Fibroblast of skin of back (primary cell): ENCODE measurements around the gene GRHL1.
"Not testable (repeated sequence)": the region's sequence is repeated elsewhere in the genome, so short reads cannot be mapped to it uniquely, and the experiment has no call there.

ENCODE experiments used
- DNase-seq: peaks from one replicate; pipeline ENCODE4 v3.0.0-alpha.2; 2013

Gene GRHL1

DNA sequence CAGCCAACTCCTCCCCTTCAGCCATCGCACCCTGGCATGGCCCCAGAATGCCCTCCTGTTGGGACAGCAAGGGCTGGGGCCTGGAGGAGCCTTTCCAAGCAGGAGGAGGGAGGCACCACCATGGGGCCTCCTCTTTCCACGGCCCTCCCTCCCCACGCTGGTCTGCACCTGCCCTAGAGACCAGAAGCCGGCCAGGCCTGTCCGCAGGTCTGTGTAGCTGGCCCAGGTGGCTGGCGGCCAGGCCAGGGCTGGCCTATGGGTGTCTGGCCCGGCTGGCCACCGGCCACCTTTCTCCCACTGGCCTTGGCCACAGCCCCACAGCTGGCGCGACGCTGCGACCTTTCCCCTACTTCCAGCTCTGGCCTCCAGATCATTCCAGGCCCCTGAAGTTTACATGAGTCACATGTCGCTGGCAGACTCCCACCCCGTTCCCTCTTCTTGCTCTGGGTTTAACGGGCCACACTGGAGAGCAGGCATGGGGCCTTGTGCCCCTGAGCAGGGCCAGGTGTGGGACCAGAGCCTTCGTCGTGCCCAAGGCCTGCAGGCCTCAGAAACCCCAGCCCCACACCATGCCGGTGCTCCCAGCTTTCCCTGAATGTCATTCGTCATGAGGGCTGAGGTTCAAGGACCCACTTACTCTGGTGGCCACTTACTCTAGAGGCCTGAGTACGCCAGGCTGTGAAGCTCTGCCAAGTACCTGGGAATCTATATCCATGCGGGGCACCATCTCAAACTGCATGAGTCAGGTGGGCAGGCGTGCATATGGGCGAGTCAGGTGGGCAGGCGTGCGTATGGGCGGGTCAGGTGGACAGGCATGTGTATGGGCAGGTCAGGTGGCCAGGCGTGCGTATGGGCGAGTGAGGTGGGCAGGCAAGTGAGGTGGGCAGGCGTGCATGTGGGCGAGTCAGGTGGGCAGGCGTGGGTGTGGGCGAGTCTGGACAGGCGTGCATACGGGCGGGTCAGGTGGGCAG, 58.6 kb downstream of the GRHL1 start:
- DNase-seq = no peak

DNA sequence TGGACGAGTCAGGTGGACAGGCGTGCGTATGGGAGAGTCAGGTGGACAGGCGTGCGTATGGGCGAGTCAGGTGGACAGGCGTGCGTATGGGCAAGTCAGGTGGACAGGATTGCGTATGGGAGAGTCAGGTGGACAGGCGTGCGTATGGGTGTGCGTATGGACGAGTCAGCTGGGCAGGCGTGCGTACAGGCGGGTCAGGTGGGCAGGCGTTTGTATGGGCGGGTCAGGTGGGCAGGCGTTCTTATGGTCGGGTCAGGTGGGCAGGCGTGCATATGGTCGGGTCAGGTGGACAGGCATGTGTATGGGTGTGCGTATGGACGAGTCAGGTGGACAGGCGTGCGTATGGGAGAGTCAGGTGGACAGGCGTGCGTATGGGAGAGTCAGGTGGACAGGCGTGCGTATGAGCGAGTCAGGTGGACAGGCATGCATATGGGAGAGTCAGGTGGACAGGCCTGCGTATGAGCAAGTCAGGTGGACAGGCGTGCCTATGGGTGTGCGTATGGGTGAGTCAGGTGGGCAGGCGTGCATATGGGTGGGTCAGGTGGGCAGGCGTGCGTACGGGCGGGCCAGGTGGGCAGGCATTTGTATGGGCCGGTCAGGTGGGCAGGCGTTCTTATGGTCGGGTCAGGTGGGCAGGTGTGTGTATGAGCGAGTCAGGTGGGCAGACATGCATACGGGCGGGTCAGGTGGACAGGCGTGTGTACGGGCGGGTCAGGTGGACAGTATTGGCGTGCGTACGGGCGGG, 59.5 kb downstream of the GRHL1 start:
- not testable (repeated sequence) for DNase-seq

DNA sequence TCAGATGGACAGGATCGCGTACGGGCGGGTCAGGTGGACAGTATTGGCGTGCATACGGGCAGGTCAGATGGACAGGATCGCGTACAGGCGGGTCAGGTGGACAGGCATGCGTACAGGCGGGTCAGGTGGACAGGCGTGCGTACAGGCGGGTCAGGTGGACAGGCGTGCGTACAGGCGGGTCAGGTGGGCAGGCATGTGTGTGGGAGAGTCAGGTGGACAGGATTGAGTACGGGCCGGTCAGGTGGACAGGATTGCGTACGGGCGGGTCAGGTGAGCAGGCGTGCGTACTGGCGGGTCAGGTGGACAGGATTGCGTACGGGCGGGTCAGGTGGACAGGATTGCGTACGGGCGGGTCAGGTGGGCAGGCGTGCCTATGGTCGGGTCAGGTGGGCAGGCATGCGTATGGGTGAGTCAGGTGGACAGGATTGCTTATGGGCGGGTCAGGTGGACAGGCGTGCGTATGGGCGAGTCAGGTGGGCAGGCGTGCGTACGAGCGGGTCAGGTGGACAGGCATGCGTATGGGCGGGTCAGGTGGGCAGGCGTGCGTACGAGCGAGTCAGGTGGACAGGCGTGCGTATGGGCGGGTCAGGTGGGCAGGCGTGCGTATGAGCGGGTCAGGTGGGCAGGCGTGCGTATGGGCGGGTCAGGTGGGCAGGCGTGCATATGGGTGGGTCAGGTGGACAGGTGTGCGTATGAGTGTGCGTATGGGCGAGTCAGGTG, 60.3 kb downstream of the GRHL1 start:
- DNase-seq = not testable (repeated sequence)

DNA sequence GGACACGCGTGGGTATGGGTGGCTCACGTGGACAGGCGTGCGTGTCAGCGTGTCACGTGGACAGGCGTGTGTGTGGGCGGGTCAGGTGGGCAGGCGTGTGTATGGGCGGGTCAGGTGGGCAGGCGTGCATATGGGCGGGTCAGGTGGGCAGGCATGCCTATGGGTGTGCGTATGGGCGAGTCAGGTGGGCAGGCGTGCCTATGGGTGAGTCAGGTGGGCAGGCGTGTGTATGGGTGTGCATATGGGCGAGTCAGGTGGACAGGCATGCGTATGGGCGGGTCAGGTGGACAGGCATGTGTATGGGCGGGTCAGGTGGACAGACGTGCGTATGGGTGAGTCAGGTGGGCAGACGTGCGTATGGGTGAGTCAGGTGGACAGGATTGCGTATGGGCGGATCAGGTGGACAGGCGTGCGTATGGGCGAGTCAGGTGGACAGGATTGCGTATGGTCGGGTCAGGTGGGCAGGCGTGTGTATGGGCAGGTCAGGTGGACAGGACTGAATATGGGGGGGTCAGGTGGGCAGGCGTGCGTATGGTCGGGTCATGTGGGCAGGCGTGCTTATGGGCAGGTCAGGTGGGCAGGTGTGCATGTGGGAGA, 61.0 kb downstream of the GRHL1 start:
- not testable (repeated sequence) for DNase-seq

DNA sequence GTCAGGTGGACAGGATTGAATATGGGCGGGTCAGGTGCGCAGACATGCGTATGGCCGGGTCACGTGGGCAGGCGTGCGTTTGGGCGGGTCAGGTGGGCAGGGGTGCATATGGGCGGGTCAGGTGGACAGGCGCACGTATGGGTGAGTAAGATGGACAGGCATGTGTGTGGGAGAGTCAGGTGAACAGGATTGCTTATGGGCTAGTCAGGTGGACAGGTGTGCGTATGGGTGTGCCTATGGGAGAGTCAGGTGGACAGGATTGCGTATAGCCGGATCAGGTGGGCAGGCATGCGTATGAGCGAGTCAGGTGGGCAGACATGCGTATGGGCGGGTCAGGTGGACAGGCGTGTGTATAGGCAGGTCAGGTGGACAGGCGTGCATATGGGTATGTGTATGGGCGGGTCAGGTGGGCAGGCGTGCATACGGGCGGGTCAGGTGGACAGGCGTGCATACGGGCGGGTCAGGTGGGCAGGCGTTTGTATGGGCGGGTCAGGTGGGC, 61.5 kb downstream of the GRHL1 start:
- no peak for DNase-seq

DNA sequence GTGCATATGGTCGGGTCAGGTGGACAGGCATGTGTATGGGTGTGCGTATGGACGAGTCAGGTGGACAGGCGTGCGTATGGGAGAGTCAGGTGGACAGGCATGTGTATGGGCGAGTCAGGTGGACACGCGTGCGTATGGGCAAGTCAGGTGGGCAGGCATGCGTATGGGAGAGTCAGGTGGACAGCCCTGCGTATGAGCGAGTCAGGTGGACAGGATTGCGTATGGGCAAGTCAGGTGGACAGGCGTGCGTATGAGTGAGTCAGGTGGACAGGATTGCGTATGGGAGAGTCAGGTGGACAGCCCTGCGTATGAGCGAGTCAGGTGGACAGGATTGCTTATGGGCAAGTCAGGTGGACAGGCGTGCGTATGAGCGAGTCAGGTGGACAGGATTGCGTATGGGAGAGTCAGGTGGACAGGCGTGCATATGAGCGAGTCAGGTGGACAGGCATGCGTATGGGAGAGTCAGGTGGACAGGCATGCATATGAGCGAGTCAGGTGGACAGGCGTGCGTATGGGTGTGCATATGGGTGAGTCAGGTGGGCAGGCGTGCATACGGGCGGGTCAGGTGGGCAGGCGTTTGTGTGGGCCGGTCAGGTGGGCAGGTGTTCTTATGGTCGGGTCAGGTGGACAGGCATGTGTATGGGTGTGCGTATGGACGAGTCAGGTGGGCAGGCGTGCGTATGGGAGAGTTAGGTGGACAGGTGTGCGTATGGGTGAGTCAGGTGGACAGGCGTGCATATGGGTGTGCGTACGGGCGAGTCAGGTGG, 62.3 kb downstream of the GRHL1 start:
- not testable (repeated sequence) for DNase-seq

DNA sequence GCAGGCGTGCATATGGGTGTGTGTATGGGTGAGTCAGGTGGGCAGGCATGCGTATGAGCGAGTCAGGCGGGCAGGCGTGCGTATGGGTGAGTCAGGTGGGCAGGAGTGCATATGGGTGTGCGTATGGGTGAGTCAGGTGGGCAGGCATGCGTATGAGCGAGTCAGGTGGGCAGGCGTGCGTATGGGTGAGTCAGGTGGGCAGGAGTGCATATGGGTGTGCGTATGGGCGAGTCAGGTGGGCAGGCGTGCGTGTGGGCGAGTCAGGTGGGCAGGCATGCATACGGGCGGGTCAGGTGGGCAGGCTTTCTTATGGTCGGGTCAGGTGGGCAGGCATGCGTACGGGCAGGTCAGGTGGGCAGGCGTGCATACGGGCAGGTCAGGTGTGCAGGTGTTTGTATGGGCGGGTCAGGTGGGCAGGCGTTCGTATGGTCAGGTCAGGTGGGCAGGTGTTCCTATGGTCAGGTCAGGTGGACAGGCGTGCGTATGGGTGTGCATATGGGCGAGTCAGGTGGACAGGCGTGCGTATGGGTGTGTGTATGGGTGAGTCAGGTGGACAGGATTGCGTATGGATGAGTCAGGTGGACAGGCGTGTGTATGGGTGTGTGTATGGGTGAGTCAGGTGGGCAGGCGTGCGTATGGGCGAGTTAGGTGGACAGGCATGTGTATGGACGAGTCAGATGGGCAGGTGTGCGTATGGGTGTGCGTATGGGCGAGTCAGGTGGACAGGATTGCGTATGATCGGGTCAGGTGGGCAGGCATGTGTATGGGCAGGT, 63.1 kb downstream of the GRHL1 start:
- no peak for DNase-seq

DNA sequence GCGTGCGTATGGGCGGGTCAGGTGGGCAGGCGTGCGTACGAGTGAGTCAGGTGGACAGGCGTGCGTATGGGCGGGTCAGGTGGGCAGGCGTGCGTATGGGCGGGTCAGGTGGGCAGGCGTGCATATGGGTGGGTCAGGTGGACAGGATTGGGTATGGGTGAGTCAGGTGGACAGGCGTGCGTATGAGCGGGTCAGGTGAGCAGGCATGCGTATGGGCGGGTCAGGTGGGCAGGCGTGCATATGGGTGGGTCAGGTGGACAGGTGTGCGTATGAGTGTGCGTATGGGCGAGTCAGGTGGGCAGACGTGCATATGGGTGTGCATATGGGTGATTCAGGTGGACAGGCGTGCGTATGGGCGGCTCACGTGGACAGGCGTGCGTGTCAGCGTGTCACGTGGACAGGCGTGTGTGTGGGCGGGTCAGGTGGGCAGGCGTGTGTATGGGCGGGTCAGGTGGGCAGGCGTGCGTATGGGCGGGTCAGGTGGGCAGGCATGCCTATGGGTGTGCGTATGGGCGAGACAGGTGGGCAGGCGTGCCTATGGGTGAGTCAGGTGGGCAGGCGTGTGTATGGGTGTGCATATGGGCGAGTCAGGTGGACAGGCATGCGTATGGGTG, 64.0 kb downstream of the GRHL1 start:
- DNase-seq = not testable (repeated sequence)

DNA sequence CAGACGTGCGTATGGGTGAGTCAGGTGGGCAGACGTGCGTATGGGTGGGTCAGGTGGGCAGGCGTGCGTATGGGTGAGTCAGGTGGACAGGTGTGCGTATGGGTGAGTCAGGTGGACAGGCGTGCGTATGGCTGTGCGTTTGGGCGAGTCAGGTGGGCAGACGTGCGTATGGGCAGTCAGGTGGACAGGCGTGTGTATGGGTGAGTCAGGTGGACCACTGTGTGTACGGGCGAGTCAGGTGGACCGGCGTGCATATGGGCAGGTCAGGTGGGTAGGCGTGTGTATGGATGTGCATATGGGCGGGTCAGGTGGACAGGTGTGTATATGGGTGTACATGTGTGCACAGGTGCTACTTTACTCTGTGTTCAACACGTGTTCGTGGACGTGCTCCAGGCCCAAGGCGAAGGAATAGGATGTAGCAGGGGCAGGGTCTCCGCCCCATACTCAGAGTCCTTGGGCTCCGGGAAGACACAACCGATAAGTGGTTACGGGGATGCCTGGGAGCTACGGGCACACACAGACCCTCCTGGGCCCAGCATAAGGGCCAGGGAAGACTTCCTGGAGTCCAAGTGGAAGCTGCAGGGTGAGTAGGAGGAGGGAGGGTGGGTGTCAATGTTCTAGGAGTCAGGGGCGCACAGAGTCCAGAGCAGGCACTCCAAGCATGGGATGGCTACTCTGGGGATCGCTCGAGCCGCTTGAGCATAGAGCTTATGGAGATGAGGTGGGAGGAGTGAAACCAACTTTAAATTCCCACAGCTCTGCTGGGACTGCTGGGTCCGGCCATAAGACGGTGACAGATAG, 64.7 kb downstream of the GRHL1 start:
- DNase-seq = no peak

DNA sequence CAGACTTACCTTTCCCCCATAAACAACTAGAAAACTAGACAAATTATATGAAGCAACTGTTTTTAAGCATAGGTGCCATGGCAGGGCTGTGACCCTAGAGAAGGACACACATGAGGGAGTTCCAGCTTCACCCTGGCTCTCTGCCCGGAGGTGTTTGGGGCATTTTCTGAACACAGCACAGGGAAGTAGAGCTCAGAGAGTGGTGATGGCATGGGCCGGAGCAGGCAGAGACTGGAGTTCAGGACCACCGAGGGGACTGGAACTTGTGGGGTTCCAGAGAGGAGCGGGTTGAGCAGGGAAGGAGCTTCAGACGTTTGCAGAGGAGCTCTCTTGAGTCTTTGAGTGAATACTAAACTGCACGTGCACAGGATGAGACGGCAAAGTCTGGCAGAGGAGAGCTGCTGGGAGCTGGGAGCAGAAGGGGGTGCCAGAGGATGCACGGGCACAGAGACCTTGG, 65.3 kb downstream of the GRHL1 start:
- DNase-seq = no peak

DNA sequence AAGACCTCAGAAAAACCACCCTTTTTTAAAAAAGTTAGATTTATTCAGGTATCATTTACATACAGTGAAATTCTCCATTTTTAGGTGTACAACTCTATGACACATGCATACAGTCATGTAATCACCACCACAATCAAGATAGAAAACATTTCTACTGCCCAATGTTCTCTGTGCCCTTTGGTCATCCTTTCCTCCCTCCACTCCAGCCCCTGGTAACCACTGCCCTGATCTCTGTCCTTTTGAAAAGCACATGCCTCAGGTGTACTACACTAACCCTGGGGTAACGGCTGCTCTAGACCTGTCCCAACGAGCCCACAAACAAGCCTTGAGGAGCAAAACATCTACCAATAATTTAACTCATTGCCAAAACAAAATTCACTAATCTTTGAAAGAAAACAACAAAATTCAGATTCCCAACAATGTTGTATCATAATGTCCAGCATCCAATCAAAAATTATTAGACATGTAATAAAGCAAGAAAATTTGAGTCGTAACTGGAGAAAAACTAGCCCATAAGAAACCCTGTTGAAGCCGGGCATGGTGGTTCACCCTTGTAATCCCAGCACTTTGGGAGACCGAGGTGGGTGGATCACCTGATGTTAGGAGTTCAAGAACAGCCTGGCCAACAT, 65.9 kb downstream of the GRHL1 start:
- DNase-seq = no peak

DNA sequence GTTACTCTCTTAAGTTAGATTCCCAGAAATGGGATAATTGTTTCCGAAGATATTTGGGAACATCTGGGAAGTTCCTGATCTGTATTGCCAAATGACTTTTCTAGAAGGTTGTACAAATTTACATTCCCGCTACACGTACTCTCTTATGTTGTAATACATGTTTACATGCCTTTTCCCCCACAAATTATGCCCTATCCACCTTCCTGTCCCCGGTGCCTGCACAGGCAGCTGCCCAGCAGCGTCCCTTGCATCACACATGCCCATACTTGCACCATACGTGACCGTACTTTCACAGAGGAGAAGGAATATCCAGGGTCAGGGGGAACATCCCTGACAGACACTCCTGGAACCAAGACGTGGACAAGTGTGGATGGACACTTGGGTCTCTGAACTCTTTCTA, 67.7 kb downstream of the GRHL1 start:
- DNase-seq = no peak

DNA sequence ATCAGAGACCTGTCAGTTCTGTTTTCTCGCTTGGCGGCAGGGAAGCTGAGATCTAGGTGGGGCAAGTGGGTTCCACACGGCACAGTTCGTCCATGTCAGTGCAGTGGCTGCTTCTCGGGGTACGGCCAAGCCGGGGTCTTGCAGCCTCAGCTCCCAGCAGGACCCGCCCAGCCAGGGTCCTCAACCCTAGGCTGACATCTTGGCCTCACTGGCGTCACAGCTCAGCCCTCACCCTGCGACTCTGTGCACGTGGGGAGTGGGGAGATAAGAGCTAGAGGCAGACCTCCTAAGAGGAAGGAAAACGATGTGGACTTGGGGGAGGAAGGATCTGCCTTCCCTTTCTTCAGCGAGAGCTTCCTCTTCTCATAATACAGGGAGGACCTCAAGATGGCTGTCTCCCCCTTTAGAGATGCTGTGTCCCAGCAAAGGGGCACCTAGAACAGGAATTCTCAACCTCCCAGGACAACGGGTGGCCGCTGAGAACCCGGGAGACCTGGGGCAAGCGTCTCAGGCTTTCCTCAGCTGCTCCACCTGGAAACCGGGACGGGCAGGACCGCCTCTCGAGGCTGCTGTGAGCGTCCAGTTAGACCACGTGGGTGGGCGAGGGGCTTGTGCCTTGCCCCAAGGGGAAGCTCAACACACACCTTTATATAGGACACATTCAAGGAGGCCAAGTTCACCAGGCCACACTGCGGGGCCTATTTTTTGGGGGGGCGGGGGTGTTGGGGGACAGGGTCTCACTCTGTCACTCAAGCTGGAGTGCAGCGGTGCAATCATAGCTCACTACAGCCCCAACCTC, 68.3 kb downstream of the GRHL1 start:
- DNase-seq = no peak

DNA sequence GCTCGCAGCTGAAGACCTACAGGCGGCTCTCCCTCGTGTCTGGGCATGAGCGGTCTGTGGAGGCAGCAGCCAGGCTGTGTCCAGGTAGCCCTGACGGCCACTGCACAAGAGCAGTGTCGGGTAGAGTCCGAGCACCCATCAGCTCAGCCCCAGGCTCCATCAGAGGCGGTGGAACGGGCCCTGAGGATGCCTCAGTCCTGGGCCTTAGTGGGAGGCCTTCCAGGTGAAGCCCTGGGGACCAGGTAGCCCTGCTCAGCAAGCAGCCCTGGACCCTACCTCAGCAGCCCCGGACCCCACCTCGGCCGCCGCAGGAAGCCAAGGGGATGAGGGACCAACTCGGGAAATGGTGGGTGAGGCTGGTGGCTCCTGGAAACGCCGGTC, 70.5 kb downstream of the GRHL1 start:
- no peak for DNase-seq

DNA sequence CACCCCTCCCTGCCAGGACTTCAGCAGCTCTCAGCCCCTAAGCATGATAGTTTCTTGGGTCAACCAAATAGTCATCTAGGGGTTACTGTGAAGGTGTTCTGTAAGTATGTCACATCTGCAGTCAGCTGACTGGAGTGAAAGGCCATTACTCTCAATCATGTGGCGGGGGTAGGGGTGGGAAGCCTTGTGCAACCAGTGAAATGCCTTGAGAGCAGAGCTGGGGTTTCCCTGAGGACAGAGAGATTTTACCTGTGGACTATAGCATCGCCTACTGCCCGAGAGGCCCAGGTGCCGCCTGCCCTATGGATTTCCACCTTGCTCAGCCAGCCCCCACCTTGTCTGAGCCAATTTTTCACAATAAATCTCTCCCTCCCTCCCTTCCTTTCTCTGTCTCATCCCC, 71.0 kb downstream of the GRHL1 start:
- no peak for DNase-seq

DNA sequence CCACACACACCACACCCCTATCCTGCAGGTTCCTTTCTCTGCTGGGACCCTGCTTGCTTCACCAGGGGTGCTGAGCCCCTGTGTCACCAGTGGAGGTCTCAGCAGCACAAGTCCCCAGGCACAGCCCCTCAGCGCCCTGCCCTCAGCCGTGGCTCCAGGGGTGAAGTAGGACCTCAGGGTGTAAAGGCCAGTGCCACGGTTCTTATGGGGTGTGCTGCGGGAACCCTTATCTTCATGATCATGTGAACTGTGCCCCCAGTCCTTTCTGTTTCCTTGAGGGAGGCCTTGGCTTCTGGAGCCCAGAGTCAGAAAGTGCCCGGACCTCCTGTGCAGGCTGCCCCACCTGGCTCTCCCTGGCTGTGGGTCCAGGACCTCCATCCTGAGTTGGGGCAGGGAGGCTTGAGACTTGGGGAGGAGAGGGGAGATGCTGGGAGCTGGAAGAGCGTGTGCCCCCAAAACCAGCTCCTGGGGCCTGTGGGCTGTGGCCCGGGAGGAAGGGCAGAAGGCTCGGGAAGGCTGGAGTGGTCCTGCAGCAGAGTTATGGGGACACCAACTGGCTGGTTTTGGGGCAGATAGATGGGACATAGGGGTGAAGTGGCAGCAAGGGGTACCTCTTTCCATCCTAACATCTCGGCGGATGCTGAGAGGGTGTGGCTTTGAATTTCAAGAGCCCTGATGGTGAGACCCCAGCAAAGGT, 71.6 kb downstream of the GRHL1 start:
- DNase-seq = no peak

DNA sequence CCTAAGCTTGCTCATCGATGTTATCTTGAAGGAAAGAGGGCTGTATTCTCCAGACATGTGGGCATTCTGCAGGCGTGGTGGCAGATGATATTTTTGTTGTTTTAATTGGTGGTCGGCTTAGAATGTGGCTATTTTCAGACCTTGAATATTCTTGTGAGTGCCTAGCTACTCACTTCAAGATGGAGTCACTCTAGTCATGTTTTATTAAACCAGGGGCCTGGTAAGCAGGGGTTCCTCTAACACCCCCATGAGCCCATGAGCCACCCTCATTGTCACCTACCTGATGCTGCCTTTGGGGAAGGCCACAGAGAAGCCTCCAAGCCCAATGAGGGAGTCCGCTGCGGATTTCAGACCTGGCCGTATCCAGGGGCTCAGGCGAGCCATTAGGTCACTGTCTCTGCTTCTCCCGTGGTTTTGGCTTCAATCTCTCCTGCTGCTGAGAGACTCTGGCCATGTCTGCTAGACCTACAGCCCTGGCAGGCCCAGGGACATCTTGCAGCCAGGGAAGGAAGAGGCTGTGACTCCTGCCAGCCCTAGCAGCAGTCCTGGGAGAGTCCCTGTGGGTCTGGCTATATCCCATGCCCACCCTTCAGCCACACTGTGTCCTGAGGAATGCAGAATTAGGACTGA, 75.6 kb downstream of the GRHL1 start:
- DNase-seq = no peak
